Stimulated activated CD4-positive, alpha-beta T cell treated with anti-CD3 and anti-CD28 coated beads, Interleukin-4, amount 100 ng/mL, for 4 hours (primary cell): ENCODE data around the gene CHFR.
"Not testable (repeated sequence)": the region's sequence is repeated elsewhere in the genome, so short reads cannot be mapped to it uniquely, and the experiment has no call there.

Experiments used
- DNase-seq, 2 experiments: peaks; one replicate each; pipeline ENCODE4 v3.0.0-alpha.2; 2020

CHFR gene

DNA sequence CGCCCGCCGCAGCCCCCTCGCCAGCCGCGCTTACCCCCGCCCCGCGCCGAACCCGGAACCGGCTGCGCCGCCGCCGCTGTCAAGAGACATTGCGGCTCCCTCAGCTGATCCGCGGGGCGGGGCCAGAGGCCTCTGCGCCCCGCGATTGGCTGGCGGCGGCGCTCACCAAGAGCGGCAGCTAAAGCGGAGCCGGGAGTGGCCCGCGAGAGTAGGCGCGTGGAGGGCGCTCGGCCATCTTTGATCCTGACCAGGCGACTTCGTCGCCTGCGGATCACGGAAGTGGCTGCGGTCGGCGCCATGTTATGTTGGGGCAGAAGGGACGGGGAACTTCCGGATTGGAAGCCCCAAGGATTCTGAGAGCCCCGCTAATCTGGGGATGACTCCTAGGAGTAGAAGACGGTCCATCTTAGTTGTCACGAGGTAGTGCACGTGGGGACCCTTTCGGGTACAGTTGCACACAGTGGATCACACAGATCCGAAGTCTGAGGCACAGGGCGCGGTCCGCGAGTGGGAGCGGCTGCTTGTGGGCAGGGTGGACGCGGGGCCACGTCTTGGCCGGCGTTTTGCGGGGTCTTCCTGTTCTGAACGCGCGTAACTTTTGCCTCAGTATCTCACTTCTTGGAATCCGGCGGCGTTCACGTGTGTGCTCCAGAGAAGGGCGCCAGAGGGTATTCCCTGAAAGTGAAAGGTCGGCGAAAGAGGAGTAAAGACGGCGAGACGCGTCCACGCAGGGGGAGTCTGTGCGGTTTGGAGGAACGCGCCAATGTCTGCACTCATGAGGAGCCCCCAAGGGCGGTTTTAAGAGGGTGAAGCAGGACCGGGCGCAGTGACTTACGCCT lies at the start of gene CHFR:
Gene CHFR, minus strand, starts transcription at position 93 of the 839 bp plus-strand sequence. CDS start 277 bp downstream, outside the sequence.
- peak; percentile 91 to 96 for DNase-seq

DNA sequence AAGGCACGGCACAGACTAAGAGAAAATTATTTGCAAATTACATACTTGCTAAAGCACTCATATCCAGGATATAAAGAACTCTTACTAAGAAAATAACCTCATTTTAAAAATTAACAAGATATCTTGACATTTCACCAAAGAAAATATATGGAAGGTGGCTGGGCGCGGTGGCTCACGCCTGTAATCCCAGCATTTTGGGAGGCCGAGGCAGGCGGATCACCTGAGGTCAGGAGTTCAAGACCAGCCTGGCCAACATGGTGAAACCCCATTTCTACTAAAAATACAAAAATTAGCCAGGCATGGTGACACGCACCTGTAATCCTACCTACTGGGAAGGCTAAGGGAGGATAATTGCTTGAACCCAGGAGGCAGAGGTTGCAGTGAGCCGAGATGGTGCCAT lies 49.5 kb upstream of the CHFR start:
- not testable (repeated sequence) for DNase-seq

DNA sequence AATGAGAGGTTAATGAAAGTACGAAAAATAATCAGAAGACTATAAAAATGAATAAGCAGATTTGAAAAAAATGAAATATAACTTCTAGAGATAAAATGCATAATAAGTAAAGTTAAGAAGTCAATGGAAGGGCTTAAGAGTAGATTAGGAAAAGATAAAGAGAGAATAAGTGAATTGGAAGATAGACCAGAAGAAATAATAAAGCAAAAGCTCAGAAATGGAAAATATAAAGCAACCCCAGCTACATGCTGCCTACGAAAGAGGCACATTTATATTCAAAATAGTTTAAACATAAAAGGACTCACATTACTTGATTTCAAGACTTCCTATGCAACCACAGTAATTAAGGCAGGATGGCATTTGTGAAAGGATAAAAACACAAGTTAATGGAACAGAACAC lies 48.8 kb upstream of the CHFR start:
- DNase-seq = no peak

DNA sequence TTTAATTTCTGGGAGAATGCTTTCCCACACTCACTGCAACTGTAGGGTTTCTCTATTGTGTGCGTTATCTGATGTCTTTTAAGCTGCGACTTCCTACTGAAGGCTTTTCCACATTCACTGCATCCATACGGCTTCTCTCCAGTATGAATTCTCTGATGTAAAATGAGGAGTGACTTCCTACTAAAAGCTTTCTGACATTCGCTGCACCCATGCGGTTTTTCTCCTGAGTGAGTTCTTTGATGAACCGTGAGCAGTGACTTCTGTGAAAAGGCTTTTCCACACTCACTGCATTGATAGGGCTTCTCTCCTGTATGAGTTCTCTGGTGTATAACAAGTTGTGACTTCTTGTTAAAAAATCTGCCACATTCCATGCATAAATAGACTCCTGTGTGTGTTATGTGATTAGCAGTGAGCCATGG lies 39.0 kb upstream of the CHFR start:
- no peak for DNase-seq

DNA sequence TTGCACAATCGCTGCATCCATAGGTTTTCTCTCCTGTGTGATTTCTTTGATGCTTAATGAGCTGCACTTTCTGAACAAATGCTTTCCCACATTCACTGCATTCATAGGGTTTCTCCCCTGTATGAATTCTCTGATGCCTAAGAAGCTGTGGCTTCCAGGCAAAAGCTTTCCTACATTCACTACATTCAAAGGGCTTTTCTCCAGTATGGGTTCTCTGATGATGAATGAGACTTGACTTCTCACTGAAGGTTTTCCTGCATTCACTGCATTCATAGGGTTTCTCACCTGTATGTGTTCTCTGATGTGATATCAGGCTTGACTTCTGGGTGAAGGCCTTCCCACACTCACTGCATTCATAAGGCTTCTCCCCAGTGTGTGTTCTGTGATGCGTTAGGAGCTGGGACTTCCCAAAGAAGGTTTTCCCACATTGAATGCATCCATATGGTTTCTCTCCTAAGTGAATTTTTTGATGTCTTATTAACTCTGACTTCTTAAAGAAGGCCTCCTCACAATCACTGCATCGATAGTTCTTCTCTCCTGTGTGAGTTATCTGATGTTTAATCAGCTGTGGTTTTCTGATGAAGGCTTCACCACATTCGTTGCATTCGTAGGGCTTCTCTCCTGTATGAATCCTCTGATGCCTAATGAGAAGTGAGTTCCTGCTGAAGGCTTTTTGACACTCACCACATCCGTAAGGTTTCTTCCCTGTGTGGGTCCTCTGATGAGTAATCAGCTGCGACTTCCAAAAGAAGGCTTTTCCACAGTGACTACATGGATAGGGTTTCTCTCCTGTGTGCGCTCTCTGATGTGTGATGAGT lies 38.4 kb upstream of the CHFR start:
- DNase-seq = no peak

DNA sequence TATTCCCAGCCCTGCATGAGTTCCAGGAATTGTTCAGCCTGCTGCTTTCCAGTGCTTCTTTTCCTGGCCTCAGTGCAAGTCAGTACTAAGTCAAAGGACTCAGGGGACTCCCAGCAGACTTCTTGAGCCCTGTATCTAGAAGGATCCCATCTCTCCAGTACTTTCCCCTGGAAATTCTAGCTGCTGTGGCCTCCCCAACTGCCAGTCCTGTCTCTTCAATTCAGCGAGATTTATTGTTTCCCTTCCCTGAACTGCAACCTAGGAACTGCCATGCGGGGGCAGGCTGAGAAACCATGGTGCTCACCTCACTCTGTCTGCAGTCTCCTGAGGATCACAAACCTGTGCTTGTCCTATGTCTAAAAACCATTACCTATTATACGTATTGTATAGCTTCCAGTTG lies 37.0 kb upstream of the CHFR start:
- DNase-seq = no peak

GRCh38 chr12:132923356-132923909 lies 36.0 kb upstream of the CHFR start:
- no peak for DNase-seq

DNA sequence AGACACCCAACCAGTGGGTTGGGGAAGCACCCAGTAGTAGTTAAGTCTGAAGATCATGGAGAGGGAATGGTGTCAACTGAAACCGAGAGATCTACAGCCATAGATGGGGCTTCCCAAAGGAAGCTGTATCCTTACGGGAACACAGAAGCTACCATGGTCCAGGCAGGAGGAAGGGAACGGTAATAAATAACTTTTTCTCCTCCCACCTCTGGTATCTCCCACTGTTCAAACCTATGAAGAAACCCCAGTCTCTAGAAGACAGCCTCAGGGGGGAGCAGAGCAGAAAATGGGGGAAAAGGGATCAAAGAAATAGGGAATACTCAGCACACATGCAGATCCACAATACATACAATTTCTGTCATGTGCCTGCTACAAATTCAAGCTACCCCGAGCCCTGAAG lies 35.3 kb upstream of the CHFR start:
- DNase-seq = no peak

- DNase-seq = no peak
These were observed 34.3 kb upstream of the CHFR start for GRCh38 chr12:132921685-132922084.

- DNase-seq = no peak
These were observed 31.3 kb upstream of the CHFR start for GRCh38 chr12:132918680-132919079.

DNA sequence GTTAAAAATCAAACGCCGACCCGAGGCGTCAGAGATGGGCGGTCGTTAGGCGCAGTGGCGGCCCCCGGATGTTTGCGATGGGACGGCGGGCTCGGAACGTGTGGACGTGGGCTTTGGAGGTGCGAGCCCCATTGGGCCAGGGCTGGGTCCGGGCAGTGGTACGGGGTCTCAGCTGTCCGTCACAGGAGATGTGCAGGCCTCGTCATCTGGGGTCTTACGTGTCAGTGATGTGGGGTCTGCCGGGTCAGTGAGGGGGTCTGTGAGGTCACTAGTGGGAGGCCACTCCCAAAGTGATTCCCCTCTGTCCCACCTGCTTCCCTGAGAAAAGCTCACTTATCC lies 21.6 kb upstream of the CHFR start:
- DNase-seq = no peak

DNA sequence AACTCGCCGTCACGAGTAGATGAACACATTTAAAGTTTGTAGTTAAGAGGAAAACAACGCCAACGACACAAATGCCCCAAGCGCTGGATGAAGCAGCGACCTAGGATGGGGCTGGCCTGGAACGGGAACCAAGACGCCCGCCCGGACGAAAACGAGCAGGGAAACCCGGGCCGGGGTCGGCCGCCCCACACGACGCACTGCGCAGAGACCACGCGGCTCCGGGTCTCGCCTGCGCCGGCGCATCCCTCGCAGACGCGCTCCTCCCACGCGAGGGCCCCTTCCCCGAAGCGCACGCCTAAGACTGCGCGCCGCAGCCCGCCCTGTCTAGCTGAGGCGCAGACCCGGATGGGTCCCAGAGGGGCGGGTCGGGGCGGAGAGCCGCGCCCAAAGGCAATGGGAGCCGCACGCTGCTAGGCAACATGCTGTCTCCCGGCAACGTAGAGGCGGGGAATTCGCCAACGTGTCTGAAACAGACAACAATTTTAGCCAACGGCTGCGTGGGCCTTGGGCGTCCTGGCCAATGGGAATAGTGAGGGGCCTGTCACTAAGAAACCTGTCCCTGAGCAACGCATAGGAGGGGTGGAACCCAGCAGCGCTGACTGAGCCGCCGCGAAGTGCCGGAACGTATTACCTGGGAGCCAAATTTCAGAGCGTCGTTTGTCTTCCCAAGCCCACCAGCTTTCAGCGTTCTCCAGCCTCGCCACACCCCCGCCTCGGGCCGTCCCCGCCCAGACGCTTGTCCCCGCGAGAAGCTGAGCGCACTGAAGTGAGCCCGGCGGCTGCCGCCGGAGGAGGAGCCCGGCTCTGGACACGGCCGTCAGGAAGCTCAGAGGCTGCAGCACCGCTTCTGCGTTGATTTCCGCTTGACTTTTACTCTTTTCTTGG lies 21.0 kb upstream of the CHFR start:
- DNase-seq = peak; percentile 92 to 97

- not testable (repeated sequence) for DNase-seq
These were observed 20.4 kb upstream of the CHFR start for GRCh38 chr12:132907789-132908144.

- DNase-seq = no peak
These were observed 19.8 kb upstream of the CHFR start for GRCh38 chr12:132907216-132907615.

DNA sequence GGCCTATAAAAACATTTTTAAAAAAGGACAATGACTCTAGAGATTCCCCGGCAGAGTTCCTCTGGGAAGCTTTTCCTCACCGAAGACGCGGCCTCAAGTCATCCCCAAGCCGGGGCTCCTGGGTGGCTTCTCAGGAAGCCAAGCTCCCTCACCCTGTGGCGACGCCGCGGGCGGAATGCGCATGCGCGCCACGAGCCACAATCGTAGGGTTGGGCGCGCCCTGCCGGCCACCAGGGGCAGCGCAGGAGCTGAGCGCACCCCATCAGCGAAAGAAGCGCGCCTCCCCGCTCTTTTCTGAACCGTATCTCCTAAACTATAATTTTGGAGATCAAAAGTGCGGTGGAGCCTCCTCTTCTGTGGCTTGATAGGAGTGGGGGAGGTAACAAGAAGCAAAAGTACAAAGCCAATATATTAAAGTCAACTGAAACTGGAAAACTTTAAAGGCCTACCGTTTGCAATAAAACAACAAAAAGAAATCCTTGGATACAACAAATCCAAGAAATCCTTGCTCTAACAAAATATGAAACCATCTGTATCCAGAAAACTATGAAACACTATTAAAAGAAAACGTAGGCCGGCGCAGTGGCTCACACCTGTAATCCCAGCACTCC lies 17.4 kb upstream of the CHFR start:
- DNase-seq = peak; percentile 88 to 94

GRCh38 chr12:132899033-132899432 lies 11.6 kb upstream of the CHFR start:
- no peak for DNase-seq

DNA sequence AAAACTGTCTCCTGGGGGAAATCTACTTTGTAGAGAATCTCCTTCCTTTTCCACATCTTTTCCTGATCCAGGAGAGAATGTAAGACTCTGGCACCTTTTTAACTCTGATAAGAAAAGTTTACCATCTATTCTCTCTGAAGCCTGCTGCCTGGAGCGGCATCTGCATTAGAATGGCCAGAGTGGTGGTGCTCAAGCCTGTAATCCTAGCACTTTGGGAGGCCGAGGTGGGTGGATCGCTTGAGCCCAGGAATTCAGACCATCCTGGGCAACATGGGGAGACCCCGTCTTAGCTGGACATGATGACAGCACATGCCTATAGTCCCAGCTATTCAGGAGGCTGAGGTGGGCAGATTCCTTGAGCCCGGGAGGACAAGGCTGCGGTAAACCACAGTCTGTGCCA lies 1.4 kb upstream of the CHFR start:
- no peak for DNase-seq

DNA sequence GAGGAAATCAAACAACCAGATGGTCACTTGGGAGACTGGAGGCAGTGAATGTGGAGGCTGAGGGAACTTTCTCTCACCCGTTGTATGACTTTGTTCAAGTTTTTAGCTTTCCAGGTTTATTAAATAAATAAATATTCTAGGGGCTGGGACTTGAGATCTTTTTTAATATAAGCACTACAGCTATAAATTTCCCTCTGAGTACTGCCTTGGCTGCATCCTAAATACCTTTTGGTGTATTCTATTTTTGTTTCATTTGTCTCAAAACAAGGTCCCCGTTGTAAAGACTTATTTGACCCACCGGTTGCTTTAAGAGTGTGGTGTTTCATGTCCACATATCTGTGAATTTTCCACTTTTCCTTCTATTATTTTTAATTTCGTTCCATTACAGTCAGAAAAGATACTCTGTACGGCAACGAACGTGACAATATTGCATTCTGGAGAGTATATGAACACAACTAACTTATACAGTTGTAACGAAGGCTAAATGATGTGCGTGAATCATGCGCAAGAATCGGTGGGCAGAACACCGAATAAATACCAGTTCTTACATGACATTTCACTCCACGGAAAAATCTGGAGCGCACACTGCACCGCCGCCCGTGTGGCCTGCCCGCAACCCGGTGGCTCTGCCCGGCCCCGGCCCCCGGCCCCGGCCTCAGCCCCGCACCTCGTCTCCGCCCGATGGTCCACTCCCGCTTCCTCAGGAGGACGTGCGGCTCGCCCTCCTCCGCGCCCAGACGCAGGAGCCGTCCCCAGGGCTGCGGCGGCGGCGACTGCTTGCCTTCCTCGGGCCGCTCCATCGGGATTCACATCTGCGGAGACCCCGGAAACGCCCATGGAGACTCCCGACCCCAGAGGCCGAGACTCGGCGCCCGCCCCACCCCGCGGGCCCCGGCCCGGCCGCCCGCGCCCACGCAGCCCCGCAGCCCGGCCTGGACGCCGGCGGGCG lies 602 bp downstream of the CHFR start:
- DNase-seq = peak in 1 of 2 experiments; percentile 9

DNA sequence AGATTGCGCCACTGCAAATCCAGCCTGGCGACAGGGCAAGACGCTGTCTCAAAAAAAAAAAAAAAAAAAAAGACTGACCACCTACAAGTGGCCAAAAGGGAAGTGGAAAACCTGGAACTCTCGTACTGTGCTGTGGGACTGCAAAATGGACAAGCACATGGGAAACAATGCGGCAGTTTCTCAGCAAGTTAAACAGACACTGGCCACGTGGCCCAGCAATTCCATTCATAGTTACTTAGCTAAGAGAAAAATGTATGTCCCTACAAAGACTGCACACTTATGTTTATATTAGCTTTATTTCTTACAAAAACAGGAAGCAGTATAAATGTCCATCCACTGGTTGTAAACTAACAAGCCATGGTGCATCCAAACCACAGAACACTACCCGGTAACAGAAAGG lies 5.6 kb downstream of the CHFR start:
- DNase-seq = no peak

- DNase-seq = not testable (repeated sequence)
These were observed 12.8 kb downstream of the CHFR start for GRCh38 chr12:132874620-132875019.

GRCh38 chr12:132874175-132874574 lies 13.2 kb downstream of the CHFR start:
- DNase-seq = no peak
